Measurements from ENCODE around the gene ADRA1B.

GRCh38 chr5:159992566-159992965, 76.3 kb downstream of the ADRA1B start:
- TF ChIP-seq CTCF (IDR thresholded peaks at IDR 0.05; ENCODE audit: low read depth, low read length) = no peak
- no peak for TF ChIP-seq POLR2A (IDR thresholded peaks at IDR 0.05; ENCODE audit: extremely low read depth, insufficient read length)
- TF ChIP-seq MAX (IDR thresholded peaks at IDR 0.05; ENCODE audit: low read depth, low read length) = no peak

Measured in NB4 (cell line).